RPMI7951 (cell line): ENCODE data around the gene ZNF433. TPM values are rescaled to one million over a fixed set of nuclear protein-coding genes. Genes with fewer than 3 reads are reported as not detected.
"Not testable (repeated sequence)": the region's sequence is repeated elsewhere in the genome, so short reads cannot be mapped to it uniquely, and the experiment has no call there.

Source experiments
- DNase-seq: peaks from one replicate; pipeline ENCODE4 v3.0.0-alpha.2; 2012; ENCODE audit warnings: low read depth
- total RNA-seq: library from RNA; depleted of rRNA; stranded (reverse); fragments of >200 nt; shearing (Covaris generic); gene quantifications from 2 replicates; pipeline ENCODE4 v1.2.3, GENCODE V29; 2014; rRNA removed

ZNF433 gene
- total RNA-seq, result 3.5 and 6.7 TPM in 2 replicates

DNA sequence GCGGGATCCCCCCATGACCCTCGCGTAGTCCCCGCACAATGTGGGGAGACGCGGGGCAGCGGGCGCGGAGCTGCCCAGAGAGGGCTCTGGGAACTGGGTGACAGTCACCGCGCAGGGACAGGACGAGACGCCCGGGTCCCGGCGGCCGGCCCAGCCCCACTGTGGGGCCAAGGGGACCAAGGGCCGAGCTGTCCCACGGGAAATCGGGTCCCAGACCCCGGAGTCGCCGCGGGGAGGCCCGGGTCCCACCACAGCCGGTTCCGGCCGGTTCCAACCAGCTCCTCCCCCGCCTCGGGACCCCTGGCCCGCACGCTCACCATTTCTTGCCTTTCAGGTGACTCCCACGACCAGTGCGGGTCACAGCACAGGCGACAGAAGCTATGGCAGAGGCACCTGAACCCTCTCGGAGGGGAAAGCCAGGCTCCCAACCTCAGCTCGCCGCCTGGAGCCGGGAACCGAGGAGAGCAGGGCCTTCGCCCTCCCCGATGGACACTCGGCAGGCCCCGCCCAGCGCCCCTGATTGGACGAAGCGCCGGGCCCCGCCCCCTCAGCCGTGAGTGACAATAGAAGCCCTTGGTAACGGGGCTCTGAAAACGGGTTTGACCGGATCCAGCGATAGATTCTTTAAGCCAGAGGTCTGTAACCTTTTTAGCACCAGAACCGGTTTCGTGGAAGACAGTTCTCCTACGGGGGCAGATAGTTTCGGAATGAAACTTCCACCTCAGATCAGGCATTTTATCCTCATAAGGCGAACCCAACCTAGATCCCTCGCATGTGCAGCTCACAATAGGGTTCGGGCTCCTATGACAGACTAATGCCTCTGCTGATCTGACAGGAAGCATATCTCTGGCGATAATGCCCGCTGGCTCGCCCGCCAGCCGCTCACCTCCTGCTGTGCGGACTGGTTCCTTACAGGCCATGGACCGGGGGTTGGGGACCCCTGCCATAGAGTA, at the start of gene ZNF433:
TSS of gene ZNF433 (minus strand) at position 460 of the 953 bp plus-strand sequence. CDS start at position 320, 140 bp downstream.
- peak; percentile 88 for DNase-seq

DNA sequence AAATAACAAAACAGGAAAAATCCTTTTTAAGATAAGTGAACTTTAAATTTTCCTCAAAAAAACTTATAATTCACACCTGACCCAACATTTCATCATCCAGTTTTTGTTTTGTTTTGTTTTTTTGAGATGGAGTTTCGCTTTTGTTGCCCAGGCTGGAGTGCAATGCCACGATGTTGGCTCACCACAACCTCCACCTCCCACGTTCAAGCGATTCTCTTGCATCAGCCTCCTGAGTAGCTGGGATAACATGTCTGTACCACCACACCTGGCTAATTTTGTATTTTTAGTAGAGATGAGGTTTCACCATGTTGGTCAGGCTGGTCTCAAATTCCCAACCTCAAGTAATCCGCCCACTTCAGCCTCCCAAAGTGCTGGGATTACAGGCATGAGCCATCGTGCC, 47.9 kb upstream of the ZNF433 start:
- DNase-seq, result not testable (repeated sequence)

DNA sequence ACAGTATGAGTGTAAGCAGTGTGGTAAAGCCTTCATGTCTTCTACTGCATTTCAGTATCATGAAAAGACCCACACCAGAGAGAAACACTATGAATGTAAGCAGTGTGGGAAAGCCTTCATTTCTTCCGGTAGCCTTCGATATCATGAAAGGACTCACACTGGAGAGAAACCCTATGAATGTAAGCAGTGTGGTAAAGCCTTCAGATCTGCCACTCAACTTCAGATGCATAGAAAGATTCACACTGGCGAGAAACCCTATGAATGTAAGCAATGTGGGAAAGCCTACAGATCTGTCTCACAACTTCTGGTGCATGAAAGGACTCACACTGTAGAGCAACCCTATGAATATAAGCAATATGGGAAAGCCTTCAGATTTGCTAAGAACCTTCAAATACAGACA, 41.9 kb upstream of the ZNF433 start:
- no peak for DNase-seq

DNA sequence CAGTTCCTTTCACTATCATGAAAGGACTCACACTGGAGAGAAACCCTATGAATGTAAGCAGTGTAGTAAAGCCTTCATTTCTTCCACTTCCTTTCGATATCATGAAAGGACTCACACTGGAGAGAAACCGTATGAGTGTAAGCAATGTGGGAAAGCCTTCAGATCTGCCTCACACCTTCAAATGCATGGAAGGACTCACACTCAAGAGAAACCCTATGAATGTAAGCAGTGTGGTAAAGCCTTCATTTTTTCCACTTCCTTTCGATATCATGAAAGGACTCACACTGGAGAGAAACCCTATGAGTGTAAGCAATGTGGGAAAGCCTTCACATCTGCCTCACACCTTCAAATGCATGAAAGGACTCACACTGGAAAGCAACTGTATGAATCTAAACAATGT, 40.9 kb upstream of the ZNF433 start:
- DNase-seq, result not testable (repeated sequence)

DNA sequence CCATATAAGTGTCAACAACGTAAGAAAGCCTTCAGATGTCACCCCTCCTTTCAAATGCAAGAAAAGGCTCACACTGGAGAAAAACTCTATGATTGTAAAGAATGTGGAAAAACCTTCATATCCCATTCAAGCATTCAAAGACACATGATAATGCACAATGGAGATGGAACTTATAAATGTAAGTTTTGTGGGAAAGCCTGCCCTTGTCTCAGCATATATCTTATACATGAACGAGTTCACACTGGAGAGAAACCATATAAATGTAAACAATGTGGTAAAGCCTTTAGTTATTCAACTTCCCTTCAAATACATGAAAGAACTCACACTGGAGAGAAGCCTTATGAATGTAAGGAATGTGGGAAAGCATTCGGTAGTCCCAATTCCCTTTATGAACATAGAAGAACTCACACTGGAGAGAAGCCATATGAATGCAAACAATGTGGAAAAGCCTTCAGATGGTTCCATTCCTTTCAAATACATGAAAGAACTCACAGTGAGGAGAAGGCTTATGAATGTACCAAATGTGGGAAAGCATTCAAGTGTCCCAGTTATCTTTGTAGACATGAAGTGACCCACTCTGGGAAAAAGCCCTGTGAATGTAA, 40.2 kb upstream of the ZNF433 start:
- DNase-seq, result no peak

DNA sequence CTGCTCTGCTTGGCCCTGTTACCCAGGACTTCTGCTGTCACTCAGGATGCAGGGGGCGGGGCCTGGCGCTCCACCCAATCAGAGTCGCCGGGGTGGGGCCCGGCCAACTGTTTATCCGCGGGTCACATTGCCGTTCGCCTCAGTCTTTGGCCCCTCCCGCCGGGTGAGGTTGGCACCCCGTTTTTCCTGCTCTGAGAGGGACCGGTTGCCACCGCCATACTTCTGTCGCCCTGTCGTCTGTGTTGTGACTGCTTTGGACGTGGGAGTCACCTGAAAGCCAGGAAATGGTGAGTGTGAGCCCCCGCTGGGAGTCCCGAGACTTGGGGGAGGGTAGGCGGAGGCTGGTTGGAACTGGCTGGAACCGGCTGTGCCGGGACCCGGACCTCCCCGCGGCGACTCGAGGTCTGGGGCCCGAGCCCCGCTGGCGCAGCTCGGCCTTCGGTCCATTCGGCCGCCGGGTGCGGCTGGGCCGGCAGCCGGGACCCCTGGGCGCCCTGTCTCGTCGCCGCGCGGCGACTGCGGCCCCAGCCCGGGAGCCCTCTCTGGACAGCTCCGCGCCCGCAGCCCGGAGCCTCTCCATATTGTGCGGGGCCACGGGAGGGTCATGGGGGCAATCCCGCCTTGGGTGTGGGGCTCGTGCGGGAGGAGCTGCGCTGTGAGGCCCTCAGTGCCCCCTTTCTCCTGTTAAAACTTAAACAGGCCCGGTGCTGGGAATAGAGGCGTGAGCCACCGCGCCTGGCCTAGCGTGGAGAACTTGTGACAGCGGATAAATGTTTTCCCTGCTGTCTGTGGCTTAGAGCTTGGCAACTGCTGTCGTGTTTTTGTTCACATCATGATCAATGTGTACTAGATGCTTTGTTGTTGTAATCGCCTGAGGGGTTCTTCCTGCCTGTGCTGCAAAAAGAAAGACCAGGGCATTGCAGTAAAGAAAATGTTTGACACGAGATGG, 29.4 kb upstream of the ZNF433 start, which contains the start of gene ZNF844:
TSS of gene ZNF844 (plus strand) at position 142 of the 949 bp plus-strand sequence. CDS start at position 285, 143 bp downstream.
- DNase-seq, result peak; percentile 91

DNA sequence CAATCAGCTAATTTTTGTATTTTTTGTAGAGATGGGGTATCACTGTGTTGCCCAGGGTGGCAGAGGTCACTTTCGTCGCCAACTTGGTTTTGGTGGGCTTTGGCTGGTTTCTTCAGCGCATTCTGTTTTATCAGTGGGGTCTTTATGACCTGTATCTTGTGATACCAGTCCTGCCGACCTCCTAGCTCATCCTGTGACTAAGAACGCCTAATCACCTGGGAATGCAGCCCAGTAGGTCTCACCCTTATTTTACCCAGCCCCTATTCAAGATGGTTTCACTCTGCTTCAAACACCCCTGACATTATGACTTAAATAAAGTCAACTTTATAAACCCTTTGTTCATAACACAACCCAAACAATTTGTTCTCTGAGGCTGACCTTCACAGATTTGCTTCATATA, 20.3 kb upstream of the ZNF433 start:
- DNase-seq, result no peak

DNA sequence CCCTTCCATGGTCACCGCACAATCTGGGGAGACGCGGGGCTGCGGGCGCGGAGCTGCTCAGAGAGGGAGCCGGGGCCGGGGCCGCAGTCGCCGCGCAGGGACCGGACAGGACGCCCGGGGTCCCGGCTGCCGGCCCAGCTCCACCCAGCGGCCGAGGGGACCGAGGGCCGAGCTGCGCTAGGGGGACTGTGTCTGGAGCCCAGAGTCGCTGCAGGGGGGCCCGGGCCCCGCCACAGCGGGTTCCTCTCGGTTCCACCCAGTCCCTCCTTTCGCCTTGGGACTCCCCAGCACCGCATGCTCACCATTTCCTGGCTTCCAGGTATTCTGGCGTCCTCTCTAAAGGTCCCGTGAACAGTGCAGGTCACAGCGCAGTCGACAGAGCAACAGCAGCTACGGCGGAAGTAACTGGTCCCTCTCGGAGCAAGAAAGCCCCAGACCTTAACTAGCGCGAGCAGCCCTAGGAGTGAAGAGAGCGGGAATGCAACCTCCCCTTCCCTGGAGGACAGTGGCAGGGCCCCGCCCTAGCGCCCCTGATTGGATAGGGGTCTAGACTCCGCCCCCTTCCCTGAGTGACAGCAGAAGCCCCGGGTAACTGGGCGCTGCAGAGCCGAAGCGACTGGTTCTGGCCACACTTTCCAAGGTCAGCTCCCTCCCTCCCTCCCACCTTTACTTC, 17.2 kb upstream of the ZNF433 start, which contains the start of gene ZNF878:
TSS of gene ZNF878 (minus strand) at position 465 of the 673 bp plus-strand sequence. CDS start at position 305, 160 bp downstream.
- DNase-seq, result peak; percentile 94

DNA sequence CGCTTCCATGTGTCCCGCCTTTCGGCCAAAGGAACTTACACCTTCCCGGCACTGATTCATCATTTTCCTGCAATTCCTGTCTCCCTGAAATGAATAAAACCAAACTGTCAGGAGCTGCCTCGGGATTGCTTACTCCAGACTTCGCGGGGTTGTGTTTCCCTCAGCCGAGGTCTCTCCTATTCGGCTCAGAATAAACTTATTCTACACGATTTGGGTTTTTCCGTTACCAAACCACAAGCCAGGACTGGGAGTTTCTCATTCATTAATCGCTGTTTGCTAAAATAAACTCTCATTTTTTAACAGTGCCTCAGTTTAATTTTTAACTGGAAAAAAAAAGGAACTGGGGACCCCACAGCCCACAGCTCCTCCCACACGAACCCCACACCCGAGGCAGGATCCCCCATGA, 16.6 kb upstream of the ZNF433 start:
- peak; percentile 27 for DNase-seq

DNA sequence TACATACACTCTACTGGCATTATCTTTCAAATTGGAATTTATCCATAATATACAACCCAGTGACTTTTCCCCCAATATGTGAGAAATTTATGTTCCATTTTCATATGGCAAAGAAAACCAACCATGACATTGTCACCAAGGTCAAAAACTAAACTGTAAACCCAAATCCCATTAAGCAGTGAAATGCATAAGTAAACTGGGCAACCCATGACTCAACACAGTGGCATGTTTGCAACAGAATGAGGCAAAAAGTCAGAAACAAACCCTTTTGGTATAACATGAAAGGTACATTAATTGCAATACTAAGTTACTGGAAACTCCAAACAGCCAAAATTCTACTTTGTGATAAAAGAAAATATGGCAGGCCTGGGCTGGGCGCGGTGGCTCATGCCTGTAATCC, 12.4 kb upstream of the ZNF433 start:
- DNase-seq, result peak; percentile 32

DNA sequence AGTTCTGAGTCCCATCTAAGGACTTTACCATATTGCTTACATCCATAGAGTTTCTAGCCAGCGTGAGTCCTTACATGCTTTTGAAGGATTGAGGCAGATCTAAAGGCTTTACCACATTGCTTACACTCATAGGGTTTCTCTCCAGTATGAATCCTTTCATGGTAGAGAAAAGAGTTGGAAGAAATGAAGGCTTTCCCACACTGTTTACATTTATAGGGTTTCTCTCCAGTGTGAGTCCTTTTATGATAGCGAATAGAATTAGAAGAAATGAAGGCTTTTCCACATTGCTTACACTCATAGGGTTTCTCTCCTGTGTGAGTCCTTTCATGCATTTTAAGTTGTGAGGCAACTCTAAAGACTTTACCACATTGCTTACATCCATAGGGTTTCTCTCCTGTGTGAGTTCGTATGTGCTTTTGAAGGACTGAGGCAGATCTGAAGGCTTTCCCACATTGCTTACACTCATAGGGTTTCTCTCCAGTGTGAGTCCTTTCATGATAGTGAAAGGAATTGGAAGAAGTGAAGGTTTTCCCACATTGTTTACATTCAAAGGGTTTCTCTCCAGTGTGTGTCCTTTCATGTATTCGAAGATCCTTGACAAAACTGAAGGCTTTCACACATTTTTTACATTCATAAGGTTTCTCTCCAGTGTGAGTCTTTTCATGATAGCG, 8.4 kb upstream of the ZNF433 start:
- DNase-seq, result no peak

DNA sequence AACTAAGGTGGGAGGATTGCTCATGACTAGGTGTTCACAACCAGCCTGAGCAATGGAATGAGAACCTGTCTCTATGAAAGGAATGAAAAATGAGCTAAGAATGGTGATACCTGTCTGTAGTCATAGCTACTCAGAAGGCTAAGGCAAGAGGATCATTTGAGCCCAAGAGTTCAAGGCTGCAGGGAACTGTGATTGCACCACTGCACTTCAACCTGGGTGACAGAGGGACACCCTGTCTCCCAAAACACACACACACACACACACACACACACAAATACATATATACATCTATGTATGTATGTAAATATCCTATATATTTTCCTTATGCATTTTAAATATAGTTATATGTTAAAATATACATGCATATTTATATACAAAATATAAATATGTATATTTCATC, 7.4 kb upstream of the ZNF433 start:
- DNase-seq, result no peak

DNA sequence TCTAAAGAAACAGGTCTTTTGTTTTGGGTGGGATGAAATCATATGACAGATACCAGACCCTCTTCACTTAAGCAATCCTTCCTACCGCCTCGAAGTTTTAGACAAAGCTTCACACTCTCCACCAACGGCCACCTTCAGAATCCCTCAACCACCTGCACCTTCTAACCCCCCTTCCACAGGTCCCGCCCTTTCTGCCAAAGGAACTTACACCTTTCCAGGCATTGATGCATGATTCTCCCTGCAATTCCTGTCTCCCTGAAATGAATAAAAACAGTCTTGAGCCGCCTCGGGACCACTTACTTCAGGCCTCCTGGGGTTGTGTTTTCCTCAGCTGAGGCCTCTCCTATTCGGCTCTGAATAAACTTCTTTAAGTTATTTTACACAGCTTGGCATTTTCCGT, 859 bp downstream of the ZNF433 start:
- DNase-seq, result no peak

DNA sequence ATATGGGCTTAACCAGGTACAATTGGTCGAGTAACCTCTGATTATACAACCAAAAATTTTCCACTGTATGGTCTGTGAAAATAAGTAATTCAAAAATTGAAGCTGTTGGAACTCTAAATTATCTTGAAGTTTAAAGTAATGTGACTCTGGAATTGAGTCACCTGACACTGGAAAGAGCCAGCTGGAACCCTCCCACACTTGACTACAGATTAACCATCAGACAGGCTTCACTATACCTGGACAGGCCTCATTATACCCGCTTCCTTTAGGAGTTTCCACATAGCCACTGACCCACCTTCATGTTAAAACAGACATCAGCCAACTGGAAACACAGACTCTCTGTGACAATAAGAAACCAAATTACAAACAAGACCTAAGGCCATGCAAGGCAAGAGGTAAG, 1.3 kb downstream of the ZNF433 start:
- no peak for DNase-seq

DNA sequence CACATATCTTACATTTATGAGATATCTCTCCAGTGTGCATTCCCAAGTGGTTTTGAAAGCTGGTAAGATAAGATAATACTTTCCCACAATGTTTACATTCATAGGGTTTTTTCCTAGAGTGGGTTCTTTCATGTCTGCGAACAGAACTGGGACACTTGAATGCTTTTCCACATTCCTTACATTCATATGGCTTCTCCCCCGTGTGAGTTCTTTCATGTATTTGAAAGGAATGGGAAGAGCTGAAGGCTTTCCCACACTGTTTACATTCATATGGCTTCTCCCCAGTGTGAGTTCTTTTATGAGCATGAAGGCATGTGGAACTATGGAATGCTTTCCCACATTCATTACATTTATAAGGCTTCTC, 19.7 kb downstream of the ZNF433 start:
- DNase-seq, result peak; percentile 11

DNA sequence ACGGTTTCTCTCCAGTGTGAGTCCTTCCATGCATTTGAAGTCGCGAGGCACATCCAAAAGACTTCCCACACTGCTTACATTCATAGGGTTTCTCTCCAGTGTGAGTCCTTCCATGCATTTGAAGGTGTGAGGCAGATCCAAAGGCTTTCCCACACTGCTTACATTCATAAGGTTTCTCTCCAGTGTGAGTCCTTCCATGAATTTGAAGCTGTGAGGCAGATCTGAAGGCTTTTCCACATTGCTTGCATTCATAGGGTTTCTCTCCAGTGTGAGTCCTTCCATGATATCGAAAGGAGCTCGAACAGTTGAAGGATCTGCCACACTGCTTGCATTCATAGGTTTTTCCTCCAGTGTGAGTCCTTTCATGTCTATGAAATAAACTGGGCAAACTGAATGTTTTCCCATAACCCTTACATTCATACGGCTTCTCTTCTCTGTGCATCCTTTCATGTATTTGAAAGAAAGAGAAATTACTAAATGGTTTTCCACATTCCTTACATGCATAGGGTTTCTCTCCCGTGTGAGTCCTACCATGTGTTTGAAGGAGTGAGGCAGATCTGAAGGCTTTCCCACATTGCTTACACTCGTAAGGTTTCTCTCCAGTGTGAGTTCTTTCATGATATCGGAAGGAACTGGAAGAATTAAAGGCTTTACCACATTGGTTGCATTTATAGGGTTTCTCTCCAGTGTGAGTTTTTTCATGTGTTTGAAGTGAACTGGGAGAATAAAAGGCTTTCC, 20.3 kb downstream of the ZNF433 start:
- no peak for DNase-seq

DNA sequence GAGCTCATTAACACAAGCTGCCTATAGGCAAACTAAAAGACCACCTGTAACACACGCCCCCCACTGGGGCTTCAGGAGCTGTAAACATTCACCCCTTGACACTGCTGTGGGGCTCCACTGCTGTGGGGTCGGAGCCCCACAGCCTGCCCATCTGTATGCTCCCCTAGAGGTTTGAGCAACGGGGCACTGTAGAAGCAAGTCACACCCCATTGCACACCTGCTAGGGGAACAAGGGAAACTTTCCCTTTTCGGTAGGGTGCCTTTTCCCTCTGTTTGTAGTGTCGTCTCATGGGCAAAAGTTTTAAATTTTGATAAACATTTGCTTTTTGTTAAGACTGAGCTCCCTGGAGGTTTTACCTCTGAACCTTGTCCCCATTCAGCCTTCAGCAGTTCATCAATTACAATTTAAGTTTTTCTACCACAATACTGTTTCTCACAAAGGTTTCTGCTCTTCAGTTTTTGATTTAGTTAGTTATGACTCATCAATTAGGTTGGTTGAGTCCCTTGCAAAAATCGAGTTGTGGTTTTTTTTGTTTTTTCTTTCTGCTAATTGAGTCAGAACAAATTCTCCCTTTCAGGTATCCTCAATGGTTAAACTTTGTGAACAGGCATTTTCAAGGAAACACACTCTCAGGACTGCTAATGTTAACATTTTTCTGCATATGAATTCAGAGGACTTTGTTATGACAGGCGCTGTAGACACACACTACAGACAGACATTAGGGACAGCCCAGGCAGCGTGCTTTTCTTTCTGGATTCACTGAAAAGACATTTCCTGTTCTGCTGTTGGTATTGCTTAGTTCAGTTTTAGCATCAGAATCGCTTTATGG, 35.1 kb downstream of the ZNF433 start:
- peak; percentile 56 for DNase-seq

DNA sequence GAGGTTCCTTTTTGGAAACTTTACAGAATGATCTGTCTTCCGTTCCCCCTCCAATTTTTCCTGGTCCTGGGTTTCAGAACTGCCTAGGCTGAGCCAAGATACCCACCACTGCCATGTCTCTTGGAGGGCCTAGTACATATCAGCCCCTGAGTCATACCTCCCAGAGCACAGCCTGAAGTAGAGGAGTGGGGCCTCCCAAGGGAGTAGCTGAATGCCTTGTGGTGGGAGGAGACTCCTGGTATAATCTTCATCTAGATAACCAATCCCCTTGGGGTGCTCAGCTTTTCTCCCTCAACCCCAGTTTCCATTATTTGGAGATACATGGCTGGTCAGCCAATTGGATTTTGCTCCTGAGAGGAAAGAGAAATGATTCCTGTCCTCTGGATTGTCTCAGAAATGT, 40.3 kb downstream of the ZNF433 start:
- peak; percentile 56 for DNase-seq

DNA sequence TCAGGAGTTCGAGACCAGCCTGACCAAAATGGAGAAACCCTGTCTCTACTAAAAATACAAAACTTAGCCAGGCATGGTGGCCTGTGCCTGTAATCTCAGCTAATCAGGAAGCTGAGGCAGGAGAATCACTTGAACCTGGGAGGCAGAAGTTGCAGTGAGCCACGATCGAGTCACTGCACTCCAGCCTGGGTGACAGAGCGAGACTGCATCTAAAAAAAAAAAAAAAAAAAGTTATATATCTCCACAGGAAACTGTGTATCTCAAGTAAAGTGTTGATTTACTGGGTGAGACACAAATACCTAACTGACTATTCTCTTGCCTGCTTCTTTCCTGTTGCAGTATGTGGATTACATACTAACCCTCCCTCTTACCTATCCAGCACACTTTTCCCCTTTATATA, 43.6 kb downstream of the ZNF433 start:
- not testable (repeated sequence) for DNase-seq
